VCaP (cell line): Measurements from ENCODE around the gene DOCK11.
"Not testable (repeated sequence)": the region's sequence is repeated elsewhere in the genome, so short reads cannot be mapped to it uniquely, and the experiment has no call there.

Experiments used
- H3K27ac ChIP-seq: fragments of 450-650 bp; 2 replicates; pipeline ENCODE4 v1.5.1; 2017
- TF ChIP-seq, protein P1 (sequence below): fragments of 450-650 bp; conservative IDR thresholded peaks from 2 replicates; pipeline ENCODE4 v1.5.1; 2017; ENCODE audit warnings: mild to moderate bottlenecking, moderate library complexity

Gene DOCK11

GRCh38 chrX:118579417-118579816, 83.8 kb downstream of the DOCK11 start:
- H3K27ac ChIP-seq = no peak overlapping the region
- TF ChIP-seq, protein P1, sequence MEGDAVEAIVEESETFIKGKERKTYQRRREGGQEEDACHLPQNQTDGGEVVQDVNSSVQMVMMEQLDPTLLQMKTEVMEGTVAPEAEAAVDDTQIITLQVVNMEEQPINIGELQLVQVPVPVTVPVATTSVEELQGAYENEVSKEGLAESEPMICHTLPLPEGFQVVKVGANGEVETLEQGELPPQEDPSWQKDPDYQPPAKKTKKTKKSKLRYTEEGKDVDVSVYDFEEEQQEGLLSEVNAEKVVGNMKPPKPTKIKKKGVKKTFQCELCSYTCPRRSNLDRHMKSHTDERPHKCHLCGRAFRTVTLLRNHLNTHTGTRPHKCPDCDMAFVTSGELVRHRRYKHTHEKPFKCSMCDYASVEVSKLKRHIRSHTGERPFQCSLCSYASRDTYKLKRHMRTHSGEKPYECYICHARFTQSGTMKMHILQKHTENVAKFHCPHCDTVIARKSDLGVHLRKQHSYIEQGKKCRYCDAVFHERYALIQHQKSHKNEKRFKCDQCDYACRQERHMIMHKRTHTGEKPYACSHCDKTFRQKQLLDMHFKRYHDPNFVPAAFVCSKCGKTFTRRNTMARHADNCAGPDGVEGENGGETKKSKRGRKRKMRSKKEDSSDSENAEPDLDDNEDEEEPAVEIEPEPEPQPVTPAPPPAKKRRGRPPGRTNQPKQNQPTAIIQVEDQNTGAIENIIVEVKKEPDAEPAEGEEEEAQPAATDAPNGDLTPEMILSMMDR = no peak

GRCh38 chrX:118582926-118583325, 87.3 kb downstream of the DOCK11 start:
- H3K27ac ChIP-seq = not testable (repeated sequence)

DNA sequence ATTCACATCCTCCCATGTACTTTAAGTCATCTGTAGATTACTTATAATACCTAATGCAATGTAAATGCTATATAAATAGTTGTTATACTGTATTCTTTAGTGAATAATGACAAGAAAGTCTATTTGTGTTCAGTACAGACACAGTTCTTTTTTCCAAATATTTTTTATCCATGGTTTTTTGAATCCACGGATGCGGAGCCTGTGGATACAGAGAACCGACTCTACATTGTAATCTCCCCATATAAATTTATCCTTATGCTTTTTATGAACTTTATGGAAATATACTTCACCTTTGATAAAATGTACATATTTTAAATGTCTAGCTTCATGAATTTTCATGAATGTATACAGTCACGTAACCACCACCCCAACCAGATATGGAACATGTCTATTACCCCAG, 88.2 kb downstream of the DOCK11 start:
- no peak overlapping the region for H3K27ac ChIP-seq
- TF ChIP-seq, protein P1 = no peak

- TF ChIP-seq, protein P1 = no peak
- H3K27ac ChIP-seq = no peak overlapping the region
These were observed 89.7 kb downstream of the DOCK11 start for GRCh38 chrX:118585296-118585695.

- H3K27ac ChIP-seq = not testable (repeated sequence)
These were observed 90.6 kb downstream of the DOCK11 start for GRCh38 chrX:118586206-118586605.

- H3K27ac ChIP-seq = no peak overlapping the region
- TF ChIP-seq, protein P1 = no peak
These were observed 93.1 kb downstream of the DOCK11 start for GRCh38 chrX:118588715-118589114.

DNA sequence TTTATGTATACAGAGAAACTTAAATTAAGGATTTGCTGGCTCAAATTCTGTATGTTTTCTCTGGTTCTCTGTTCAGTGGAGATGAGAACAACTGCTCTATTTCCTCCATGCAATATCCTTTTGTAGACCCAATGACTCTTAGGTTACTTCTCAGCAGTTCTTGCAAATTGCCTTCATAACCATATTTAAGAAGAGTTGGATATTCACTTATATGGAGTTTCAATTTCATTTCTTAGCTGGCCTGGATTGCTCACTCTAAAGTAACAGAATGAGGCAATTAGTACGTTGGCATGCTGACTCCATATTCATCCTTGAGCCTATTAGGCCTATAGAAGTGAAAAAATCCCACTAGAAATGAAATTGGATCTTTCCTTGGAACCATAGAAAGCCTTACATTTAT, 93.6 kb downstream of the DOCK11 start:
- no peak overlapping the region for H3K27ac ChIP-seq
- TF ChIP-seq, protein P1 = no peak

DNA sequence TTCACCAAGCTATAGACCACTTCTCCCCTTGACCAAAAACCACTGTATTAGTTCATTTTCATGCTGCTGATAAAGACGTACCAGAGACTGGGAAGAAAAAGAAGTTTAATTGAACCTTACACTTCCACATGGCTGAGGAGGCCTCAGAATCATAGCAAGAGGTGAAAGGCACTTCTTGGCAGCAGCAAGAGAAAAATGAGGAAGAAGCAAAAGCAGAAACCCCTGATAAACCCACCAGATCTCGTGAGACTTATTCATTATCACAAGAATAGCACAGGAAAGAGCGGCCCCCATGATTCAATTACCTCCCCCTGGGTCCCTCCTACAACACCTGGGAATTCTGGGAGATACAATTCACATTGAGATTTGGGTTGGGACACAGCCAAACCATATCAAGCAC, 97.8 kb downstream of the DOCK11 start:
- H3K27ac ChIP-seq = no peak overlapping the region
- TF ChIP-seq, protein P1 = no peak

GRCh38 chrX:118594697-118595420, 99.2 kb downstream of the DOCK11 start:
- no peak overlapping the region for H3K27ac ChIP-seq
- TF ChIP-seq, protein P1 = no peak
